HEK293 (cell line): ENCODE results near the gene RABEP2.

Source experiments
- CTCF ChIA-PET: fragments of 350-600 bp; formaldehyde crosslinking; extraction: SDS; loops from one replicate; lab custom pipeline; 2021; ENCODE audit warnings: antibody characterized with exemption; lab: Yijun Ruan, JAX
- POLR2A ChIA-PET: fragments of 300-600 bp; formaldehyde crosslinking; extraction: SDS; loops from one replicate; lab custom pipeline; 2020; ENCODE audit warnings: antibody characterized with exemption, inconsistent platforms; lab: Yijun Ruan, JAX
- H3K27ac ChIP-seq: fragments of 200-500 bp; sonication (Bioruptor generic); 2 replicates; pipeline ENCODE4 v1.5.1; 2014; ENCODE audit warnings: low read depth, low read length, control low read depth, inconsistent platforms; ENCODE audit errors: extremely low read depth
- H3K36me3 ChIP-seq, 2 experiments: fragments of 200-500 bp in 1 of 2; sonication (Bioruptor generic) in 1 of 2; 1 replicate in 1 of 2; 2 replicates in 1 of 2; pipeline ENCODE4 v1.5.1; 2014 to 2017; ENCODE audit warnings: inconsistent platforms in 2 of 2, low read length in 2 of 2; ENCODE audit not compliant: control insufficient read depth in 2 of 2, insufficient read depth in 1 of 2
- H3K4me1 ChIP-seq: fragments of 200-500 bp; sonication (Bioruptor generic); 2 replicates; pipeline ENCODE4 v1.5.1; 2014; ENCODE audit warnings: mild to moderate bottlenecking, low read length, inconsistent platforms; ENCODE audit not compliant: control insufficient read depth, insufficient read depth
- H3K4me3 ChIP-seq: 2 replicates; pipeline ENCODE4 v1.5.1; 2011; ENCODE audit warnings: low read depth, mild to moderate bottlenecking, control low read depth, low read length, moderate library complexity
- H3K9me3 ChIP-seq: fragments of 200-500 bp; sonication (Bioruptor generic); 2 replicates; pipeline ENCODE4 v1.5.1; 2014; ENCODE audit warnings: low read depth, low read length, inconsistent platforms; ENCODE audit not compliant: control insufficient read depth, insufficient read depth
- KLF10 ChIP-seq: fragments of 450-650 bp; IDR thresholded peaks from 2 replicates; pipeline ENCODE4 v1.5.1; 2018; ENCODE audit warnings: missing biosample characterization, mild to moderate bottlenecking, missing genetic modification characterization
- MYNN ChIP-seq: fragments of 450-650 bp; formaldehyde crosslinking; IDR thresholded peaks from 2 replicates; pipeline ENCODE4 v1.5.1; 2016; ENCODE audit warnings: missing biosample characterization, missing genetic modification characterization, borderline replicate concordance
- TRIM28 ChIP-seq: IDR thresholded peaks from 2 replicates; pipeline ENCODE4 v1.6.1; 2011; ENCODE audit warnings: low read length, control low read depth, borderline replicate concordance
- ZBTB44 ChIP-seq: fragments of 450-650 bp; IDR thresholded peaks from 2 replicates; pipeline ENCODE4 v1.5.1; 2018; ENCODE audit warnings: missing biosample characterization, mild to moderate bottlenecking, missing genetic modification characterization
- ZBTB7A ChIP-seq: fragments of 450-650 bp; formaldehyde crosslinking; IDR thresholded peaks from 2 replicates; pipeline ENCODE4 v1.5.1; 2016; ENCODE audit warnings: low read depth, missing biosample characterization, missing genetic modification characterization
- ZFP41 ChIP-seq: fragments of 450-650 bp; formaldehyde crosslinking; IDR thresholded peaks from 2 replicates; pipeline ENCODE4 v1.5.1; 2016; ENCODE audit warnings: missing biosample characterization, missing genetic modification characterization, borderline replicate concordance
- ZNF169 ChIP-seq: fragments of 450-650 bp; formaldehyde crosslinking; IDR thresholded peaks from 2 replicates; pipeline ENCODE4 v1.5.1; 2016; ENCODE audit warnings: missing biosample characterization, missing genetic modification characterization
- ZNF19 ChIP-seq: fragments of 450-650 bp; formaldehyde crosslinking; IDR thresholded peaks from 2 replicates; pipeline ENCODE4; 2016; ENCODE audit warnings: missing biosample characterization, missing genetic modification characterization, low read depth
- ZNF426 ChIP-seq: fragments of 450-650 bp; formaldehyde crosslinking; IDR thresholded peaks from 2 replicates; pipeline ENCODE4 v1.5.1; 2017; ENCODE audit warnings: missing biosample characterization, missing genetic modification characterization, mild to moderate bottlenecking, inconsistent platforms, moderate library complexity
- ZNF529 ChIP-seq: fragments of 450-650 bp; formaldehyde crosslinking; IDR thresholded peaks from 2 replicates; pipeline ENCODE4 v1.5.1; 2017; ENCODE audit warnings: missing genetic modification characterization, missing biosample characterization; ENCODE audit not compliant: insufficient replicate concordance
- ZNF530 ChIP-seq: fragments of 450-650 bp; formaldehyde crosslinking; IDR thresholded peaks from 2 replicates; pipeline ENCODE4 v1.5.1; 2016; ENCODE audit warnings: low read depth, missing biosample characterization, missing genetic modification characterization
- ZNF560 ChIP-seq: fragments of 450-650 bp; formaldehyde crosslinking; IDR thresholded peaks from 2 replicates; pipeline ENCODE4 v1.5.1; 2017; ENCODE audit warnings: missing biosample characterization, missing genetic modification characterization, borderline replicate concordance
- ZNF561 ChIP-seq: fragments of 450-650 bp; IDR thresholded peaks from 2 replicates; pipeline ENCODE4 v1.5.1; 2018; ENCODE audit warnings: missing biosample characterization, missing genetic modification characterization, borderline replicate concordance
- ZNF585B ChIP-seq: fragments of 450-650 bp; formaldehyde crosslinking; IDR thresholded peaks from 2 replicates; pipeline ENCODE4 v1.5.1; 2016; ENCODE audit warnings: missing biosample characterization, missing genetic modification characterization
- ZNF600 ChIP-seq: fragments of 450-650 bp; formaldehyde crosslinking; IDR thresholded peaks from 2 replicates; pipeline ENCODE4 v1.5.1; 2016; ENCODE audit warnings: missing biosample characterization, missing genetic modification characterization
- ZNF658 ChIP-seq: fragments of 450-650 bp; formaldehyde crosslinking; IDR thresholded peaks from 2 replicates; pipeline ENCODE4; 2016; ENCODE audit warnings: missing biosample characterization, missing genetic modification characterization
- ZNF677 ChIP-seq: fragments of 450-650 bp; IDR thresholded peaks from 2 replicates; pipeline ENCODE4 v1.5.0; 2018; ENCODE audit warnings: missing biosample characterization, mild to moderate bottlenecking, missing genetic modification characterization, moderate library complexity
- ZNF704 ChIP-seq: fragments of 450-650 bp; formaldehyde crosslinking; IDR thresholded peaks from 2 replicates; pipeline ENCODE4 v1.5.1; 2016; ENCODE audit warnings: missing biosample characterization, missing genetic modification characterization
- ZNF747 ChIP-seq: fragments of 450-650 bp; formaldehyde crosslinking; IDR thresholded peaks from 2 replicates; pipeline ENCODE4 v1.5.1; 2016; ENCODE audit warnings: missing biosample characterization, missing genetic modification characterization
- ZNF843 ChIP-seq: fragments of 450-650 bp; formaldehyde crosslinking; IDR thresholded peaks from 2 replicates; pipeline ENCODE4 v1.5.1; 2016; ENCODE audit warnings: missing biosample characterization, missing genetic modification characterization
- TF ChIP-seq, protein P1 (sequence below): fragments of 450-650 bp; formaldehyde crosslinking; IDR thresholded peaks from 2 replicates; pipeline ENCODE4 v1.5.1; 2016; ENCODE audit warnings: missing biosample characterization, missing genetic modification characterization
- TF ChIP-seq, protein P2 (sequence below): fragments of 450-650 bp; formaldehyde crosslinking; IDR thresholded peaks from 2 replicates; pipeline ENCODE4 v1.5.1; 2016; ENCODE audit warnings: missing biosample characterization, missing genetic modification characterization
- TF ChIP-seq, protein P3 (sequence below): fragments of 450-650 bp; formaldehyde crosslinking; IDR thresholded peaks from 2 replicates; pipeline ENCODE4 v1.5.1; 2016; ENCODE audit warnings: missing biosample characterization, missing genetic modification characterization
- TF ChIP-seq, protein P4 (sequence below): fragments of 450-650 bp; formaldehyde crosslinking; IDR thresholded peaks from 2 replicates; pipeline ENCODE4 v1.5.1; 2016; ENCODE audit warnings: missing biosample characterization, missing genetic modification characterization

Gene RABEP2

GRCh38 chr16:28905229-28905754 lies 19.7 kb downstream of the RABEP2 start:
- Histone ChIP-seq H3K36me3 (peaks cover 0 to 12% of the 10 kb centered on the region in 2 experiments; a peak in 2 of 3 replicates), H3K27ac (no peak overlapping the region), H3K4me3 (no peak overlapping the region), H3K4me1 (no peaks in the 10 kb centered on the region), H3K9me3 (no peaks in the 10 kb centered on the region)
- CTCF ChIA-PET = interaction anchor here (1.0 kb wide), 1 partner anchor 40 kb away, joined by 3 read pairs; no protein-coding TSS in a partner anchor
- POLR2A ChIA-PET = no interaction called here
- no peak for TF ChIP-seq ZNF529 (tag by site-specific recombination)
- TF ChIP-seq ZNF600 = no peak
- TF ChIP-seq, protein P1, sequence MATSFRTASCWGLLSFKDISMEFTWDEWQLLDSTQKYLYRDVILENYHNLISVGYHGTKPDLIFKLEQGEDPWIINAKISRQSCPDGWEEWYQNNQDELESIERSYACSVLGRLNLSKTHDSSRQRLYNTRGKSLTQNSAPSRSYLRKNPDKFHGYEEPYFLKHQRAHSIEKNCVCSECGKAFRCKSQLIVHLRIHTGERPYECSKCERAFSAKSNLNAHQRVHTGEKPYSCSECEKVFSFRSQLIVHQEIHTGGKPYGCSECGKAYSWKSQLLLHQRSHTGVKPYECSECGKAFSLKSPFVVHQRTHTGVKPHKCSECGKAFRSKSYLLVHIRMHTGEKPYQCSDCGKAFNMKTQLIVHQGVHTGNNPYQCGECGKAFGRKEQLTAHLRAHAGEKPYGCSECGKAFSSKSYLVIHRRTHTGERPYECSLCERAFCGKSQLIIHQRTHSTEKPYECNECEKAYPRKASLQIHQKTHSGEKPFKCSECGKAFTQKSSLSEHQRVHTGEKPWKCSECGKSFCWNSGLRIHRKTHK (tag by site-specific recombination) = no peak
- TF ChIP-seq ZNF585B (tag by site-specific recombination) = no peak
- no peak for TF ChIP-seq MYNN (tag by site-specific recombination)
- no peak for TF ChIP-seq ZNF426 (tag by site-specific recombination)
- TF ChIP-seq ZFP41 (tag by site-specific recombination) = no peak
- no peak for TF ChIP-seq ZNF560 (tag by site-specific recombination)
- TF ChIP-seq TRIM28 = no peak
- TF ChIP-seq KLF10 (tag by site-specific recombination) = no peak
- TF ChIP-seq ZNF19 (tag by site-specific recombination) = no peak
- no peak for TF ChIP-seq ZNF747 (tag by site-specific recombination)
- TF ChIP-seq ZNF704 (tag by site-specific recombination) = no peak

GRCh38 chr16:28904828-28905227 lies 20.2 kb downstream of the RABEP2 start:
- no peaks in the 10 kb centered on the region for H3K4me1 ChIP-seq
- H3K27ac ChIP-seq = no peak overlapping the region
- POLR2A ChIA-PET = no interaction called here
- no peak overlapping the region for H3K4me3 ChIP-seq
- CTCF ChIA-PET = interaction anchor here (1.0 kb wide), 1 partner anchor 40 kb away, joined by 3 read pairs; no protein-coding TSS in a partner anchor
- H3K36me3 ChIP-seq = peaks cover 0 to 12% of the 10 kb centered on the region in 2 experiments; a peak in 2 of 3 replicates
- H3K9me3 ChIP-seq = no peaks in the 10 kb centered on the region
- TF ChIP-seq ZNF658 (tag by site-specific recombination) = no peak
- TF ChIP-seq, protein P2, sequence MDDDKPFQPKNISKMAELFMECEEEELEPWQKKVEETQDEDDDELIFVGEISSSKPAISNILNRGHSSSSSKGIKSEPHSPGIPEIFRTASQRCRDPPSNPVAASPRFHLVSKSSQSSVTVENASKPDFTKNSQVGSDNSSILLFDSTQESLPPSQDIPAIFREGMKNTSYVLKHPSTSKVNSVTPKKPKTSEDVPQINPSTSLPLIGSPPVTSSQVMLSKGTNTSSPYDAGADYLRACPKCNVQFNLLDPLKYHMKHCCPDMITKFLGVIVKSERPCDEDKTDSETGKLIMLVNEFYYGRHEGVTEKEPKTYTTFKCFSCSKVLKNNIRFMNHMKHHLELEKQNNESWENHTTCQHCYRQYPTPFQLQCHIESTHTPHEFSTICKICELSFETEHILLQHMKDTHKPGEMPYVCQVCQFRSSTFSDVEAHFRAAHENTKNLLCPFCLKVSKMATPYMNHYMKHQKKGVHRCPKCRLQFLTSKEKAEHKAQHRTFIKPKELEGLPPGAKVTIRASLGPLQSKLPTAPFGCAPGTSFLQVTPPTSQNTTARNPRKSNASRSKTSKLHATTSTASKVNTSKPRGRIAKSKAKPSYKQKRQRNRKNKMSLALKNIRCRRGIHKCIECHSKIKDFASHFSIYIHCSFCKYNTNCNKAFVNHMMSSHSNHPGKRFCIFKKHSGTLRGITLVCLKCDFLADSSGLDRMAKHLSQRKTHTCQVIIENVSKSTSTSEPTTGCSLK (tag by site-specific recombination) = no peak
- TF ChIP-seq ZNF561 (tag by site-specific recombination) = no peak
- TF ChIP-seq, protein P3, sequence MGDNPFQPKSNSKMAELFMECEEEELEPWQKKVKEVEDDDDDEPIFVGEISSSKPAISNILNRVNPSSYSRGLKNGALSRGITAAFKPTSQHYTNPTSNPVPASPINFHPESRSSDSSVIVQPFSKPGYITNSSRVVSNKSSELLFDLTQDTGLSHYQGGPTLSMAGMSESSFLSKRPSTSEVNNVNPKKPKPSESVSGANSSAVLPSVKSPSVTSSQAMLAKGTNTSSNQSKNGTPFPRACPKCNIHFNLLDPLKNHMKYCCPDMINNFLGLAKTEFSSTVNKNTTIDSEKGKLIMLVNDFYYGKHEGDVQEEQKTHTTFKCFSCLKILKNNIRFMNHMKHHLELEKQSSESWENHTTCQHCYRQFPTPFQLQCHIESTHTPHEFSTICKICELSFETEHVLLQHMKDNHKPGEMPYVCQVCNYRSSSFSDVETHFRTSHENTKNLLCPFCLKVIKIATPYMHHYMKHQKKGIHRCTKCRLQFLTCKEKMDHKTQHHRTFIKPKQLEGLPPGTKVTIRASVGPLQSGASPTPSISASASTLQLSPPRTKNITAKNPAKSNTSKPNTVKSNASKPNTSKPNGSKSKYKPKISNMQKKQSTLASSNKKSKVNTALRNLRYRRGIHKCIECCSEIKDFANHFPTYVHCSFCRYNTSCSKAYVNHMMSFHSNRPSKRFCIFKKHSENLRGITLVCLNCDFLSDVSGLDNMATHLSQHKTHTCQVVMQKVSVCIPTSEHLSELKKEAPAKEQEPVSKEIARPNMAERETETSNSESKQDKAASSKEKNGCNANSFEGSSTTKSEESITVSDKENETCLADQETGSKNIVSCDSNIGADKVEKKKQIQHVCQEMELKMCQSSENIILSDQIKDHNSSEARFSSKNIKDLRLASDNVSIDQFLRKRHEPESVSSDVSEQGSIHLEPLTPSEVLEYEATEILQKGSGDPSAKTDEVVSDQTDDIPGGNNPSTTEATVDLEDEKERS = no peak
- TF ChIP-seq ZNF677 = no peak
- TF ChIP-seq, protein P4, sequence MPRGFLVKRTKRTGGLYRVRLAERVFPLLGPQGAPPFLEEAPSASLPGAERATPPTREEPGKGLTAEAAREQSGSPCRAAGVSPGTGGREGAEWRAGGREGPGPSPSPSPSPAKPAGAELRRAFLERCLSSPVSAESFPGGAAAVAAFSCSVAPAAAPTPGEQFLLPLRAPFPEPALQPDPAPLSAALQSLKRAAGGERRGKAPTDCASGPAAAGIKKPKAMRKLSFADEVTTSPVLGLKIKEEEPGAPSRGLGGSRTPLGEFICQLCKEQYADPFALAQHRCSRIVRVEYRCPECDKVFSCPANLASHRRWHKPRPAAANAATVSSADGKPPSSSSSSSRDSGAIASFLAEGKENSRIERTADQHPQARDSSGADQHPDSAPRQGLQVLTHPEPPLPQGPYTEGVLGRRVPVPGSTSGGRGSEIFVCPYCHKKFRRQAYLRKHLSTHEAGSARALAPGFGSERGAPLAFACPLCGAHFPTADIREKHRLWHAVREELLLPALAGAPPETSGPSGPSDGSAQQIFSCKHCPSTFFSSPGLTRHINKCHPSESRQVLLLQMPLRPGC (tag by site-specific recombination) = no peak
- no peak for TF ChIP-seq ZNF843
- no peak for TF ChIP-seq ZNF169 (tag by site-specific recombination)
- TF ChIP-seq ZBTB7A (tag by site-specific recombination) = no peak
- TF ChIP-seq ZBTB44 (tag by site-specific recombination) = no peak
- no peak for TF ChIP-seq ZNF530 (tag by site-specific recombination)
